Endothelial cell (in vitro differentiated cells): ENCODE data around the gene PLAC9. TPM values are rescaled to one million over a fixed set of nuclear protein-coding genes. Genes with fewer than 3 reads are reported as not detected.
"Not testable (repeated sequence)": the region's sequence is repeated elsewhere in the genome, so short reads cannot be mapped to it uniquely, and the experiment has no call there.

Experiments used
- DNase-seq: peaks from one replicate; pipeline ENCODE4 v3.0.0; 2021; ENCODE audit warnings: low spot score
- H3K27ac Mint-ChIP-seq: one replicate; pipeline ENCODE4 v1.8.0; 2021; ENCODE audit warnings: mixed read lengths, inconsistent platforms; ENCODE audit not compliant: unreplicated experiment
- H3K27me3 Mint-ChIP-seq: one replicate; pipeline ENCODE4 v1.8.0; 2021; ENCODE audit warnings: mild to moderate bottlenecking, moderate library complexity, mixed read lengths, inconsistent platforms; ENCODE audit not compliant: unreplicated experiment
- H3K36me3 Mint-ChIP-seq: one replicate; pipeline ENCODE4 v1.8.0; 2021; ENCODE audit warnings: mild to moderate bottlenecking, low read depth, mixed read lengths, inconsistent platforms; ENCODE audit not compliant: unreplicated experiment
- H3K4me1 Mint-ChIP-seq: one replicate; pipeline ENCODE4 v1.8.0; 2021; ENCODE audit warnings: mild to moderate bottlenecking, mixed read lengths, inconsistent platforms; ENCODE audit not compliant: unreplicated experiment
- H3K4me3 Mint-ChIP-seq: one replicate; pipeline ENCODE4 v1.8.0; 2021; ENCODE audit warnings: mild to moderate bottlenecking, mixed read lengths, inconsistent platforms; ENCODE audit not compliant: unreplicated experiment
- H3K9me3 Mint-ChIP-seq: one replicate; pipeline ENCODE4 v1.8.0; 2021; ENCODE audit warnings: mixed read lengths, inconsistent platforms; ENCODE audit not compliant: unreplicated experiment
- total RNA-seq: library from RNA; stranded (reverse); fragmentation: NEBNext Ultra II Directional; extraction: Animal tissue kit (Norgen Biotek cat#: 25700); gene quantifications from one replicate; pipeline ENCODE4 v1.2.1, GENCODE V29; 2021; ENCODE audit not compliant: unreplicated experiment
- TF ChIP-seq, protein P1 (sequence below): fragments of 200-600 bp; sonication (generic); IDR thresholded peaks from one replicate; pipeline ENCODE4 v1.5.0; 2021; ENCODE audit warnings: antibody characterized with exemption; ENCODE audit not compliant: unreplicated experiment

The PLAC9 gene
- total RNA-seq, 1 donor from 2014 or later: not detected

DNA sequence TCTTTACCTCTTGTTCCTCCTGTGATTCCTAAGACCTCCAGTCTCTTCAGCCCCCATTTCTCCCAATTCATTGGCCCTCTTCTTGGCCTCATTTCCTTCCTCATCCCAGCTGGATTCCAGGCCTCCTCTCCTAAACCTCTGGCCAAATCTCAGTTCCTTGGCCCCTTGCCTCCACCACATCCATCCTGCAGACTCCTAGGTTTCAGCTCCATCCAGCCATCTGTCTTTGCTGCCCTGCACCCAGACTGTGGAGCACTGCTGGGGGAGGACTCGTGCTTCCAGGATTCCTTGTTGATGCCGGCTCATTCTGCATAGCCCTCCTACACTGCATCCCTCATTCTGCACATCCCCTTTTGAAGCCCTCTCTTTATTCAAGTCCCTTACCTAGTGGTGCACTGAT, 6.7 kb downstream of the PLAC9 start:
- Mint-ChIP-seq H3K9me3 (no peaks in the 10 kb centered on the region), H3K4me3 (no peak overlapping the region), H3K4me1 (peaks cover 5% of the 10 kb centered on the region), H3K27me3 (peaks cover 14% of the 10 kb centered on the region), H3K27ac (peak overlapping the region; percentile 20), H3K36me3 (no peaks in the 10 kb centered on the region)
- no peak for DNase-seq
- TF ChIP-seq, protein P1, sequence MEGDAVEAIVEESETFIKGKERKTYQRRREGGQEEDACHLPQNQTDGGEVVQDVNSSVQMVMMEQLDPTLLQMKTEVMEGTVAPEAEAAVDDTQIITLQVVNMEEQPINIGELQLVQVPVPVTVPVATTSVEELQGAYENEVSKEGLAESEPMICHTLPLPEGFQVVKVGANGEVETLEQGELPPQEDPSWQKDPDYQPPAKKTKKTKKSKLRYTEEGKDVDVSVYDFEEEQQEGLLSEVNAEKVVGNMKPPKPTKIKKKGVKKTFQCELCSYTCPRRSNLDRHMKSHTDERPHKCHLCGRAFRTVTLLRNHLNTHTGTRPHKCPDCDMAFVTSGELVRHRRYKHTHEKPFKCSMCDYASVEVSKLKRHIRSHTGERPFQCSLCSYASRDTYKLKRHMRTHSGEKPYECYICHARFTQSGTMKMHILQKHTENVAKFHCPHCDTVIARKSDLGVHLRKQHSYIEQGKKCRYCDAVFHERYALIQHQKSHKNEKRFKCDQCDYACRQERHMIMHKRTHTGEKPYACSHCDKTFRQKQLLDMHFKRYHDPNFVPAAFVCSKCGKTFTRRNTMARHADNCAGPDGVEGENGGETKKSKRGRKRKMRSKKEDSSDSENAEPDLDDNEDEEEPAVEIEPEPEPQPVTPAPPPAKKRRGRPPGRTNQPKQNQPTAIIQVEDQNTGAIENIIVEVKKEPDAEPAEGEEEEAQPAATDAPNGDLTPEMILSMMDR: no peak

DNA sequence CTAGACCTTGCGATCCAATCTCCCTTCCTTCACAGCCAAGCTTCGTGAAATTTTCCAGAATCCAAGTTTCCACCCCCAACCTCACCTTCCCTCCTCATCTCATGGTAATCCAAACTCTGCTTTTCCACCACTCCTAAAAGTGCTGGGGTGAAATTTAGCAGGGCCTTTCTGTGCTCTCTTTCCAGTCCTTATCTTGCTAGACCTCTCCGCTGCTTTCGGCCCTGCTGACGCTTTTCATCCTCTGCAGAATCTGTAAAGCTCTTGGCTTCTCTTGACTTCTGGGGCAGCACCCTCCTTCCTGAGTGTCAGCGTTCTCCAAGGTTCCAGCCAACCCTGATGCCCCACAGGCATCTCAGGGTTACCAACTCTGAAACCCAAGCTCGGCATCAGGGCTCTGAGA, 7.7 kb downstream of the PLAC9 start:
- H3K27me3 Mint-ChIP-seq: peaks cover 14% of the 10 kb centered on the region
- no peaks in the 10 kb centered on the region for H3K9me3 Mint-ChIP-seq
- peaks cover 5% of the 10 kb centered on the region for H3K4me1 Mint-ChIP-seq
- H3K4me3 Mint-ChIP-seq: no peak overlapping the region
- H3K36me3 Mint-ChIP-seq: no peaks in the 10 kb centered on the region
- TF ChIP-seq, protein P1: no peak
- H3K27ac Mint-ChIP-seq: no peak overlapping the region
- no peak for DNase-seq

DNA sequence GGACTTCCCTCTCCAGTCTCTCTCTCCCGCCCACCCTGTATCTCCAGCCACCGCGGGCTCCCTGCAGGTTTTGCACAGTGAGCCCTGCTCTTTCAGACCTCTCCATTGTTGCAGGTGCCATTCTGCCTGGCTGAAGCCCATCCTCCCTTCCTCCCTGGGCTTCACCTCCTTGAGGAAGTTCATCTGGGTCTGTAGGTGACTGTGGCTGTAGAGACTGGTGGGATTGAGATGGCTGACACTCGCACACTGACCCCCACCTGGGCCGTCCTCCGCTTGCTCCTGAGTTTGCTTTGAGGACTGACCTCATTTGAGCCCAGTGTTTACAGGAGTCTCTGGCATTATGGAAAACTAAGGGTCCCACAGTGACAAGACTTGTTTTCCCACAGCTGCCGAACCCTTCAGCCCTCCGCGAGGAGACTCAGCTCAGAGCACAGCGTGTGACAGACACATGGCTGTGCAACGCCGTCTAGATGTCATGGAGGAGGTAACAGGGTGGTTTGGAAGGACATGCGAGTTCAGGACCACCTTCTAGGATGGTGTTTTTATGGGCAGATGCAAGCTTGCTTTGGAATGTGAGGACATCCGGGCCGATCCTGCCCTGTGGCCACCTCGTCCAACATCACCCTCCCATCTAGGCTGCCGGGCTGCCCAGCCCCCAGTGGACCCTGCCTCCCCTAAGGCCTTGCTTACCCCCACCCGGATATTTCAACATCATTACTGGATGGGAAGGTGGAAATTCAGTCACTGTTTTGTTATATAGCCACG, 9.3 kb downstream of the PLAC9 start:
- H3K4me3 Mint-ChIP-seq: no peak overlapping the region
- H3K27ac Mint-ChIP-seq: no peak overlapping the region
- peaks cover 14% of the 10 kb centered on the region for H3K27me3 Mint-ChIP-seq
- H3K4me1 Mint-ChIP-seq: peaks cover 5% of the 10 kb centered on the region
- TF ChIP-seq, protein P1: no peak
- DNase-seq: no peak
- no peaks in the 10 kb centered on the region for H3K9me3 Mint-ChIP-seq
- H3K36me3 Mint-ChIP-seq: no peaks in the 10 kb centered on the region

DNA sequence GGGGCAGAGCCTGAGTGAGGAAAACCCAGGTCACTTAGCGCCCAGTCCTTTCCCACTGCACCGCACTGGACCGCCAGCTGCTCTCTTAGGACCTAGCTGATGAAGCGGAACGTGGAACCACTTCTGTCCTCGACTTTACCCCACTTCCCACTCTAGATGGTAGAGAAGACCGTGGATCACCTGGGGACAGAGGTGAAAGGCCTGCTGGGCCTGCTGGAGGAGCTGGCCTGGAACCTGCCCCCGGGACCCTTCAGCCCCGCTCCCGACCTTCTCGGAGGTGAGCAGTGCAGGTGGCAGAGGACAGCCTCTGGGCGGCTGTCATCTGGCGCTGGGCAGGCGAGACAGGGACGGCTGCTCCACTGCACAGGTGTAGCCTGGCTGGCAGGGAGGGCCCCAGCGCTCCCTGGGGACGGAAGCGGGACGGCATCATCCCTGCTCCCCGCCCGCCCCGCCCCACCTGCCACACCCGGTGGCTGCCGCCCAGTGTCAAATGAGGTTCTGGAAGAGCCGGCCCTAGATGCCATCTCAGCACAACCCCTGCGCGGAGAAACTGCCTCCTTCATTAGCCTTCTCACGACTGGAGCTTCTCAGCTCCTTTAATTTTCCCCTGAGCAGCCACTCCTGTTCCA, 11.7 kb downstream of the PLAC9 start:
- DNase-seq: no peak
- Mint-ChIP-seq H3K27me3 (peaks cover 12% of the 10 kb centered on the region), H3K4me3 (no peak overlapping the region), H3K4me1 (no peaks in the 10 kb centered on the region), H3K36me3 (no peaks in the 10 kb centered on the region), H3K27ac (no peak overlapping the region), H3K9me3 (no peaks in the 10 kb centered on the region)
- TF ChIP-seq, protein P1: peak; percentile 20

DNA sequence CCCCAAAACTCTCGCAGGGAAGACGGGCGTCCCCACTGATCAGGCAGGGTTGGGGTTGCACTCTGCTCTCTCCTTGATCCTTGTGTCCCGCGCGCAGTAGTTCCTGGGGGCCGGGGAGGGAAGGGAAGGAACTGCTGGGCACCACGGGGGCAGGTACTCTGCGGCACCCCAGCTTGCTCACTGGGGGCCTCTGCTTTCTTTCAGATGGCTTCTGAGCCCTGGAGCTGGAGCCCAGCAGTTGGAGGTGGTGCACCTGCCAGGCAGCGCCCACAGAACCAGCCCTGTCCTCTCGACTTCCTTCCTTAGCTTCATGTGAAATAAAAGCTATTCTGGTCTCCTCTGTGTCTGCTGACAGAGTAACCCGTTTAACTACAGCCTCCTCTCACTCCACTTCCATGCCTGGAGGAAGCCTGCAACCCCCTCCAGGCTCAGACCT, 12.2 kb downstream of the PLAC9 start:
- Mint-ChIP-seq H3K4me1 (no peaks in the 10 kb centered on the region), H3K27ac (no peak overlapping the region), H3K9me3 (no peaks in the 10 kb centered on the region), H3K27me3 (peaks cover 9% of the 10 kb centered on the region), H3K4me3 (no peak overlapping the region), H3K36me3 (no peaks in the 10 kb centered on the region)
- DNase-seq: no peak
- TF ChIP-seq, protein P1: no peak

DNA sequence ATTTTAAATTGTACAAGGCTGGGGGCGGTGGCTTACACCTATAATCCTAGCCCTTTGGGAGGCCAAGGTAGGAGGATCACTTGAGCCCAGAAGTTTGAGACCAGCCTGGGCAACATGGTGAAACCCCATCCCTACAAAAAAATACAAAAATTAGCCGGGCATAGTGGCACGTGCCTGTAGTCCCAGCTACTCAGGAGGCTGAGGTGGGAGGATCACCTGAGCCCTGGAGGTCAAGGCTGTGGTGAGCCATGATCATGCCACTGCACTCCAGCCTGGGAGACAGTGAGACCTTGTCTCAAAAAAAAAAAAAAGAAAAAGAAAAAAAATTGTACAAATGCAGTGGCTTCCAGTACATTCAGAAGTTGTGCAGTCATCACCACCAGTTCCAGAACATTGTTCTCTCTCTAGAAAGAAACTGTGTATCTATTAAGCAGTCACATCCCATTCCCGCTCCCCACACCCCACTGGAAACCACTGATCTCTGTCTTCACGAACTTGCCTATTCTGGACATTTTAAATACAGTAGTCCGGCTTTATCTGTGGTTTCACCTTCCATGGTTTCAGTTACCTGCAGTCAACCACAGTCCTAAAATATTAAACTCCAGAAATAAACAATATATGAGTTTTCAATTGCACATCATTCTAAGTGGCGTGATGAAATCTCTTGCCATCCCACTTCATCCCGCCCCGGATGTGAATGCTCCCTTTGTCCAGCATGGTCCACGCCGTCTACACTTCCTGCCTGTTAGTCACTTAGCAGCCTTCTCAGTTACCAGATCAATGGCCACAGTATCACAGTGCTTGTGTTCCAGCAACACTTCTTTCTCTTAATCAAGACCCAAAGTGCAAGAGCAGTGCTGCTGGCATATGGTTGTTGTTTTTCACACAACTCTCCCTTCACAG, 13.1 kb downstream of the PLAC9 start:
- not testable (repeated sequence) for H3K27me3 Mint-ChIP-seq, H3K27ac Mint-ChIP-seq, H3K36me3 Mint-ChIP-seq, H3K4me1 Mint-ChIP-seq, DNase-seq, H3K4me3 Mint-ChIP-seq, H3K9me3 Mint-ChIP-seq
